GM18907 (cell line): ENCODE results near the gene DUSP28.

ENCODE experiments used
- ATAC-seq: cut with Tn5 transposase; IDR thresholded peaks from one replicate; pipeline ENCODE4 v1.9.1; 2021; ENCODE audit warnings: mild to moderate bottlenecking, moderate library complexity; ENCODE audit not compliant: unreplicated experiment

DUSP28 gene

GRCh38 chr2:240572141-240573031 lies 12.2 kb downstream of the DUSP28 start:
- no peak for ATAC-seq

- no peak for ATAC-seq
These were observed 12.9 kb downstream of the DUSP28 start for GRCh38 chr2:240573071-240573515.

GRCh38 chr2:240573516-240574385 lies 13.6 kb downstream of the DUSP28 start:
- ATAC-seq, result no peak

GRCh38 chr2:240574386-240575100 lies 14.4 kb downstream of the DUSP28 start:
- no peak for ATAC-seq

- no peak for ATAC-seq
These were observed 15.2 kb downstream of the DUSP28 start for GRCh38 chr2:240575101-240575965.

GRCh38 chr2:240576036-240576435 lies 15.9 kb downstream of the DUSP28 start:
- ATAC-seq, result no peak

GRCh38 chr2:240576436-240577205 lies 16.5 kb downstream of the DUSP28 start:
- no peak for ATAC-seq

- ATAC-seq, result no peak
These were observed 17.3 kb downstream of the DUSP28 start for GRCh38 chr2:240577281-240578109.

- ATAC-seq, result no peak
These were observed 17.9 kb downstream of the DUSP28 start for GRCh38 chr2:240578110-240578450.

GRCh38 chr2:240578488-240578887 lies 18.3 kb downstream of the DUSP28 start:
- no peak for ATAC-seq

GRCh38 chr2:240579071-240579762 lies 19.1 kb downstream of the DUSP28 start:
- ATAC-seq, result no peak

- no peak for ATAC-seq
These were observed 19.8 kb downstream of the DUSP28 start for GRCh38 chr2:240579771-240580614.

GRCh38 chr2:240581811-240582210 lies 21.7 kb downstream of the DUSP28 start:
- ATAC-seq, result no peak

GRCh38 chr2:240582781-240583180 lies 22.6 kb downstream of the DUSP28 start:
- ATAC-seq, result no peak

GRCh38 chr2:240583774-240584173 lies 23.6 kb downstream of the DUSP28 start:
- ATAC-seq, result no peak

- peak; percentile 55 for ATAC-seq
These were observed 24.4 kb downstream of the DUSP28 start for GRCh38 chr2:240584486-240585031.

- peak; percentile 38 for ATAC-seq
These were observed 24.9 kb downstream of the DUSP28 start for GRCh38 chr2:240585101-240585500.
